Activated naive CD8-positive, alpha-beta T cell treated with anti-CD3 and anti-CD28 coated beads, Interleukin-2, amount 50 U/mL, for 16 hours (primary cell): ENCODE measurements around the gene RAPGEF4.
"Not testable (repeated sequence)": the region's sequence is repeated elsewhere in the genome, so short reads cannot be mapped to it uniquely, and the experiment has no call there.

Source experiments
- DNase-seq: peaks from one replicate; pipeline ENCODE4 v3.0.0-alpha.2; 2020; ENCODE audit warnings: low read depth, low spot score

Gene RAPGEF4

DNA sequence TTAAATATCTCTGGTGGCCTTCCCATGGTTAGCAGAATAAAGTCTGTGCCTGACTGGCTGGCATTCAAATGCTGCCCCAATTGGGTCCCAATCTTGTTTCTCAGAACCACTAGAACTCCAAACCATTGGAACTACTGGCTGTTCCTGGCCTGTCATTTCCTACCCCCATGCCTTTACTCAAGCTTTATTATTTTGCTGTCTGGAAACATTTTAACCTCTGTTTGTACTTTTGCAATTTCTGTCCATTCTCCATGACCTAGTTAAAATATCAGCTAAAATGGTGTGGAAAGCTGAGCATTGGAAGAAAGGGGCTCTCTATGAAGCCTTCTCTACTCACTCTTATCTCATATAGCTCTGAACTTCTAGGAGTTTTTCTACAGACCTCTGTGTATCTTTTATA lies 38.7 kb downstream of the RAPGEF4 start:
- no peak for DNase-seq

DNA sequence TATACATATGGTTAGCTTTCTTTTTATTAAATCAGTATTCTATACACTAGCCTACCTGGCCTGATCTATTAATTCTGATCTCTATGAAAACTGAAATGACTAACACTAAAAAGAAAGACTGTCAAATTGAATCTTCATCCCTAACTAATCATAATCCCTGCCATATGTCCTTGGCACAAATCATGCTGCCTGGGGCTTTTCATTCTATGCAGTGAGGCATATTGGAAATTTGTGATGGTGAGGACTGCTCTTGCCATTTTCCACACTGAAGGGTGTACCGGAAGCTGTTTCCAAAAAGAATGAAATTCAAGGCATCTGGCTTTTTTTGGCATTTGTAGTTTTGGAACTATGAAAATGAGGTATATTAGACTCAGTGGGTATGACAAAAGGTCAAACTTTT lies 39.7 kb downstream of the RAPGEF4 start:
- no peak for DNase-seq

DNA sequence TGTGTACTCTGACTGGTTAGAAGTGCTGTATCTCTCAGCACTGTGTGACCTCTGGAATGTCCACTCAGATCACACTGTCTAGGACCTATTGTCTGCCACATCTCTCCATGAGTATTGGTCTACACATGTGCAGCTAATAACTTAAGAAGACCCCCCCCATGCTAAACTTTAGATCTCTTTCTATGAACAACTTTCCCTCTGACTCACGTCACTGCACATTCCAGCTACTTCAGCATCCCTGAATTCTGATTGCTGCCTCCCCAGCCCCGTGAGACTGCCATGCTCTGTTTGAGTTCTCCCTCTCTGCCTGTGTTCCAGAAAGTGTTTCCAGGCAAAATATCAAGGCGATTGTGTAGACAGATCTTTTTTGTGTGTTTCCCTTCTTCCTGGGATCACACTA lies 41.8 kb downstream of the RAPGEF4 start:
- no peak for DNase-seq

DNA sequence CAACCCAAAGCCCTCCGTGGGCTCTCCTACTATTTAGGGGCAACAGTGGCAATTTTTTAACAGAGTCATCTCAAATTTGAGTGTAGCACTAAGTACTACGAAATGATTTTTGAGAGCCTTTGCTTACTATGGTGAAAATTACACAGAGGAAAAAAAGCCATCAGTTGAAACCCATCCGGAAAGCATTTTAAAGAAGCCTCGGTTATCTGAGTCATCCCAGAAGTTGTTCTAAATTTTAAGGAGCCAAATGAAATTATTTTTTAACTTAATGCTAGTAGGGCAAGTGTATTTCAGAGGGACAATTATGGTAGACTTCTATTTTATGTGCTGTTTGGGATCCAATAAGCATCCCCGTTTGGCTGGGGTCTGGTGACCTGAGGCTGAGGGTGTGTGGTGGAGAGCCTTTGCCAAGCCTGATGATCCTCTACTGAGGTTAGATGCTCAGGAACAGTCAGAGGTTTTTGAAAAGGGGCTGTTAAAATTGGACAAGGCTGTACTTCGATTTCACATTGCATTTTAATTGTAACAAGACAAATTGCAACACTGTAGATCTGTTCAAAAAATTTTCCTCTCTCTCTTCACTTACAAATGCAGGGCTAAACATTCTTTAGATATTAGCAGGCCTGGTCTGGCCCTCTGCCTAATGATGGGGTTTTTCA lies 47.0 kb downstream of the RAPGEF4 start:
- DNase-seq, result no peak

DNA sequence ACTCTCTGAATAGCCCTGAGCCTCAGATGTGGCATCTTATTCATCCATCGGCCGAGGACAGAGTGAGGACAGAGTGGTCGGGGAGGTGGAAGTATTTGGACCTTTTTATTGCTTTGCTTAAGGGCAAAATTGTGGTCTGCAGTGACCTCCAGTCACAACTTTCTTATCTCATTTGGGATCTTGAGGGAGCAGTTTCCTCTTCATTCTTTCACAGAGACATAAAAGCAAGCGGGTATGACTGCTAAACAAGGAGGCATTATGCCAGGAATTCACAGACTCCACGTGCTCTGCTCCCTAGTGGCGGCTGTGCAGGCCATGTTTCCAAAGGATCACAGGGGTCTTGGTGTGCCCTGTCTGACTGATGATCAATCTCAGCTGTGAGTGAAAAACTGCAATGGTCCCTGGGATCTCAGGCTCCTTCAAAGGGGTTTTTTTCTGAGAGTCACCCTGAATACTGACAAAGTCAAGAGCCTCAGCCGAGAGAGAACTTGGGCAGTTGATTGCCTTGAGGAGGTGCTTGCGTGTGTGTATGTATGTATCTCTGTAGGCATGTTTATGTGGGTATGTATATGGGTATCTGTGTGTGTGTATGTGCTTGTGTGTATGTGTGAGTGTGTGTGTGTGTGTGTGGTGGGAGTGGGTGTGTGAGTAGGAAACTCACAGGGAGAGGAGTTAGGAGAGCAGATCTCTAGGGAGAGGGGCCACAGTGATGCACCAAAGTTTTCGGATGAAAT lies 47.7 kb downstream of the RAPGEF4 start:
- no peak for DNase-seq

DNA sequence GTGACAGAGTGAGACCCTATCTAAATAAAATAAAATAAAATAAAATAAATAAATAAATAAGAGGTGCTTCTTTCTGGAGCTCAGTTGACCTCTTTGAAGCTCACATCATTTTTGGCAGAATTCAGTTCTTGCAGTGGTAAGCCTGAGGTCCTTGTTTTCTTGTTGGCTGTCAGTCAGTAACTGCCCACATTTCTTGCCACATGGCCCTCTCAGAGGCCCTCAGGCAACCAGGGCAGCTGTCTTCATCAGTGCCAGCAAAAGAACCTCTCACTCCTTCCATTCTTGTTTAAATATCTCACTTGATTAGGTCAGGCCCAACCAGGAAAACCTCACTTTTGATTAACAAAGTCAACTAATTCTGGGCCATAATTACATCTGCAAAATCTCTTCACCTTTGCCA lies 53.2 kb downstream of the RAPGEF4 start:
- DNase-seq, result no peak

DNA sequence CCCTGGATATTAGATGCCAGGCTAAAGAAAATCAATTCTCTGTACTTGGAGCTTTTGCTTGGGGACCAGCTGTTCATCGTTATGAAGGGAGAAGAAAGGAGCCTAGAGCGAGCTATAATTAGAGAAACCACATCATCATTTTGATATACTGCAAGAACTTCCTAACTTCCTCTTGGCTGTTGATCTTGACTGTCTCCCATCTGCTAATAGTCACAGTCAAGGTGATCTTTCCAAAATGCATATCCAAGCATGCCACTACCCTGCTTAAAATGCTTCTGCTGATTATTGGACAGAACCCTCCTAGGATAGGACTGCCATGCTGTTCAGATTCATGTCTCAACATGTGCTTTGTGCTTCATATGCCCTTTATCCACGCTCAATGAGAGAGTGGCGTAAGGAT lies 54.8 kb downstream of the RAPGEF4 start:
- DNase-seq, result no peak

DNA sequence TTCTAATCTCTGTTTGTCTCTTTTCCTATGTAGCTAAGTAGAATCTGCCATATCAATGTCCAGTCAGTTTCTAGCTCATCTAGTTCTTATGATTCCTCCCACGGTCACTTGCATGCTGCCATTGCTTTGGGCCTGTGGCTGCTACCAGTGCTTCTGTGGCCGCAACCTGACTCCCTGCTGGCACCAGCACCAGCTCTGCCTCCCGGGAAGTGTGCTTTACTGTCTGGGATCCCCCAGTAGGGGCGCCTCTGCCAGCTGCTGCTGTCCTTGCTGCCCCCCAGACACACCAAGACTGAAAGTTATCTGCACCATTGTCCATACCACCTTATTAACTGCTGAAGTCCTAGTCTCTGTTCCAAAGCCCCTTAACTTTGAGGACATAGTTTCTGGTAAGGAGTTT lies 56.3 kb downstream of the RAPGEF4 start:
- DNase-seq, result no peak

DNA sequence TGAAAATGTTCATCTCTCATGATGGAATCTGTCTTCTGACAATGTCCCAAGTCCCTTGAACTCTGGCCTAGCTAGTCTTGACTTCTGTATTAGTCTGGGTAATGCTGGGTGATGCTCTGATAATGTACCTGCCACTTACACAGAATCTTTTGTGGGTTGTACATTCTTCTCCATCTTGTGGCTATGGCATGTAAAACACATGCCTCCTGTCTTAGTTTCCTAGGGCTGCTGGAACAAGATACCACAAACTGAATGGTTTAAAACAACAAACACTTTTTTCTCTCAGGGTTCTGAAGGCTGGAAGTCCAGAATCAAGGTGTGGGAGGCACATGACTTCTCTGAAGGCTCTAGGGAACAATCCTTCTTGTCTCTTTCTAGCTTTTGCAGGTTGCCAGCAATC lies 57.1 kb downstream of the RAPGEF4 start:
- DNase-seq, result no peak

DNA sequence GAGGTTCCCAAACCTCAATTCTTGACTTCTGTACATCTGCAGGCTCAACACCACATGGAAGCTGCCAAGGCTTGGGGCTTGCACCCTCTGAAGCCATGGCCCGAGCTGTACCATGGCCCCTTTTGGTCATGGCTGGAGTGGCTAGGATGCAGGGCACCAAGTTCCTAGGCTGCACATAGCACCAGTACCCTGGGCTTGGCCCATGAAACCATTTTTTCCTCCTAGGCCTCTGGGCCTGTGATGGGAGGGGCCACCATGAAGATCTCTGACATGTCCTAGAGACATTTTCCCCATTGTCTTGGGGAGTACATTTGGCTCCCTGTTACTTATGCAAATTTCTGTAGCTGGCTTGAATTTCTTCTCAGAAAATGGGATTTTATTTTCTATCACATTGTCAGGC lies 67.7 kb downstream of the RAPGEF4 start:
- DNase-seq, result not testable (repeated sequence)

DNA sequence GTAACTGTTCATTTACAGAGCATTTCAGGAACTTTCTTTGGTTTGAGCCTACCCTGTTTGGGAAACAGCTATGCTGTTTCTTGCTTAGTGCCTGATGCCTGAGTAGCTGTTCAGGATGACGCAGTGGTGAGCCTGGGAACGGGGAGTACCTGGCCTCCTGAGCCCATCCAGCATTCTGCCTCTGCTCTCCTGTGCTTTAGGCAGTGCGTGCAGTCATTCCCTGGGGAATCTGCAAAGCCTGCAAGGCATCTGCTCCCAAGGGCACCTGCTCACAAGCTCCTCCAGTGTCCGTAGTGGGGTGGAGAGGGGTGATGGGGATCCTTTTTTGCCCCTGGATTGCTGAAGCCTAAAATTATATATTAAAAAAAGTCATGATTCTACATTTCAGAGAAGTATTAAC lies 68.8 kb downstream of the RAPGEF4 start:
- DNase-seq, result no peak

DNA sequence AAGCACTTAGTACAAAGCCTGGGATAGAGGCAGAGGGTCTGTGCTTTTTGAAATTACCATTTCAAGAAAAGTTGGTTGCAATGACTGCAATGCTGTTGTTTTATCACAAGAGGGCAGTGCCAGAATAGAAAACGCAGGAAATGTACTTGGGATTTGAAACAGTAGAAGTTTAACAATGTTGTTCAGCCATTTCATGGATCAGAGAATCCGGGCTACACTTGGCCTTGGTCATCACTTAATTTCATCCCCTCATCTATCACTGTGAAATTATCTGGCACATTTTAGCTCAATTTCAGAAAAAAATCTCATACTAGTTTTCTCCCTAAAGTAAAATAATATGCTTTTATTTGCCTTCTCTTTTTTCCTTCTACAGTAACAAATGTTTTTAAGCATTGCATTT lies 70.8 kb downstream of the RAPGEF4 start:
- no peak for DNase-seq

DNA sequence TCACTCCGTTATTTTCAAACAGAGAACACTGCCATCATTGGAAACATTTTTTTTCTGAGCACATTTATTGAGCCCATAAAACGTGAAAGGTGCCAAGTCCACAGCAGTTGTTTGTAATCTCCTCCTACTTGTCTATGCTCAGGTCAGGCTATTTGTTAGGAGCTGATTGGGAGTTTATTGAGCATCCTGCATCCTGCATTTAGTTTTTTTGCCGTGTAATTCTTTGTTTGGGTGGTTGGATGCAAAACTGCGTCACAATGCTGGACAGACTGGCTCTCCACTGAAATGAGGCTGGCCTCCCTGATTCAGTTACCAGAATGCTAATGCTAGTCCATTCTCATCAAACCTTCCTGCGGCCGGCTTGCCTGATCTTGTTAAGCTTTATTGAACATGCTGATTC lies 71.4 kb downstream of the RAPGEF4 start:
- no peak for DNase-seq

DNA sequence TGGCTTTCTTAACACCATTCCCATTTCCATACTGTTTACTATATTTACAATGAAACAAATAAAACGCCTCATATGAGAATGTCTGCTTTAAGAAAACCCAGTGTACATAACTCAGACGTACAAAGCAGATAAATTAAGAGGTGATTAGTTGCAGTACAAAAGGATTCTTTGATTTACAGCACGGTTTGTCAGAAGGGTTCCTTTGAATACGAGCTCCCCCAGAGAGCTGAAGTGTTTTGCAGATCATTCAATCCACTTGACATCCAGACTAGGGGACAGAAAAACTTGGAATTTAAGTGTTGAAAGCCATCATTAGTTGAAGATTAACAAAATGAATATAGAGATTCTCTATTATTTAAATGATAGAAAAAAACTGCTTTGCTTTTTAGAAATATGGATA lies 72.5 kb downstream of the RAPGEF4 start:
- no peak for DNase-seq

DNA sequence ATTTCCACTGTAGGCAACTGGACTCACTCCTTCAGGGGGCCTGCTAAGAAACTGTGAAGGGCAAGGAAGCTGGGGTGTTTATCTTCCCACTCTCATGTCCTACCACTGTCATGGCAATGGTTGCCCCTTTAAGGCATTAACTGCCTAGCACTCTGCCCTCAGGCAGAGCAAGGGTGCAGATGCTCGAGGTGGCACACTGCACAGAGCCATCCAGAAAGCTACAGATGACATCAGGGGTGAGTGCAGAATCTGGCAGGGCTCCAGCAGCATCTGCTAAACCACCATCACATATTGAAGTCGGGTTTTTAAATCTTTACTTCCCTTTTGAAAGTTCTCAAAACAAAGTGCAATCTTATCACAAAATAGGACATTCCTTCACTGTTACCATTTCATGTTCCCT lies 75.4 kb downstream of the RAPGEF4 start:
- DNase-seq, result no peak

DNA sequence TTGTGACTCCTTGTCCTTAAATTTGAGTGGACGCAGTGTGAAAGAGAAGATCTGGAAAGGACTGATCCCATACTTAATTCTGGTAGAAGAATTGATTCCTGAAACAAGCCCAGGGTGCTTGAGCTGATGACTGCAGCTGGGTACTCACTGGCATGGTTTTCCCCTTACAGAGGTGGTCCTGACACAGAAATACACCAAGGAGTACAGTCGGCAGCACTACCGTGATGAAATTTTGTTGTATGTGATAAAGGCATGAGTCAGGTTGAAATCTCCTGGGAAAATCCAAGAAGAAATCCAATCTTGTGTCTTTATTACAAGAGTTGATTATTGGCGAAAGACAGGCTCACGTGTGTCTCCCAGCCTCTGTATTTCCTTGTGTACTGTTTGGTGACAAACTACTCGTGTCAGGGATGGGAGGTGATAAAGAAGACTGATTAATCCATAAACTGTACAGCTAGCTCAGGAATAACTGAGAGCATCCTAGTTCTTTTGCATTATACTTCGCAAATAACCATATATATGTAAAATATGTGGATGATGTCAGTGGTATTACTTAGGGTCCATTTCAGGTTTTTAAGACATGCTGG lies 76.6 kb downstream of the RAPGEF4 start:
- DNase-seq, result no peak

DNA sequence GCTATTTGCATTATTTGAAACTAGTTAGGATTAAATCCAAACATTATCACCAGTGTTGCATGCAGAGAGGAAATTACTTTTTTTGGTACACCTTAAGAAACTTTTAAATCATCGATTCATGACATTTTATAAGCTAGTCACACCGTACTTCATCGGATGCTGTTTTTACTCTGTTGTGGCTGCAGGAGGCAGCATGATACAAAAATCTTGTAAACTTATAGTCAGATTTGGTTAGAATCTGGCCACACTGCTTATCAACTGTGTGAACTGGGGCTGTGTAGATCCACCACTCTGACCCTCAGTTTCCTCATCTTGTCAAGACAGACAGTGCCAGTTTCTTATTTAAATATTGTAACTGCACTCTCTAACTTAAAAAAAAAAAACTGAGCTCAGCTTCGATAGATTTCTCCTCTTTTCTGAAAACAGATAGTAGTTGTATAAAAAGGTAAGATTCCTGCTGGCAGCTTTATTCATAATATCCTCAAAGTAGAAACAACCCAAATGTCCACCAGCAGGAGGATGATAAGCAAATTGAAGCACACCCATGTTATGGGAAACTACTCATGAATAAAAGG lies 77.8 kb downstream of the RAPGEF4 start:
- no peak for DNase-seq

DNA sequence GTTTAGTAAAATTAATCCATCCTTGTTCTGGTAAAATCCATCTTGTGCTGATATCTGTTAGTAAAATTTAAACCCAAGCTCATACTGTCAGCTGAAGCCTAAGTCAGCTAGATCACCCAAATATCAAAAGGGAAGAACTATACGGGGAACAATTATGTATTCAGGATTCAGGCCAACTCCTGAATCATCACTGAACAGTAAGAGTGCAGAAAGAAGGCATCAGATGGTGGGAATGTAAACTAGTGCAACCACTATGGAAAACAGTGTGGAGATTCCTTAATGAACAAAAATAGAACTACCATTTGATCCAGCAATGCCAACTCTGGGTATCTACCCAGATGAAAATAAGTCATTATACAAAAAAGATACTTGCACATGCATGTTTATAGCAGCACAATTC lies 81.8 kb downstream of the RAPGEF4 start:
- DNase-seq, result no peak

DNA sequence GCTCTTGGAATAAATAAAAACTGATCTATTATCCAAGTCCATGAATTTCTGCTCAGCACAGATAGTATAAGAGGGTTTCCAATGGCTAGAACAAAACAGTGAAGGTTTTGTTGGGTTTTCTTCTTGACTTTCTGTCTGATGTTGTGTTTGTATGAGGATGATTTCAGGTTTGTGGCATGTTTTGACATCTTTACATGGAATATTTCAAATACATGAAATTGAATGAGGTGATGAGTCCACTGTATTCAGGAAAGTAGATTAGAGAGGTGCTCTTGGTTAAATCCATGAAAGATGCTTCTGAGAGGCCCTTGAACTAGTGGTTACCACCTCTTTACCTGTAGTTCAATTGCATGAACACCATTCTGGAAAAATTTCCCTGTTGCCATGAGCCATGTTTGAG lies 84.3 kb downstream of the RAPGEF4 start:
- no peak for DNase-seq

DNA sequence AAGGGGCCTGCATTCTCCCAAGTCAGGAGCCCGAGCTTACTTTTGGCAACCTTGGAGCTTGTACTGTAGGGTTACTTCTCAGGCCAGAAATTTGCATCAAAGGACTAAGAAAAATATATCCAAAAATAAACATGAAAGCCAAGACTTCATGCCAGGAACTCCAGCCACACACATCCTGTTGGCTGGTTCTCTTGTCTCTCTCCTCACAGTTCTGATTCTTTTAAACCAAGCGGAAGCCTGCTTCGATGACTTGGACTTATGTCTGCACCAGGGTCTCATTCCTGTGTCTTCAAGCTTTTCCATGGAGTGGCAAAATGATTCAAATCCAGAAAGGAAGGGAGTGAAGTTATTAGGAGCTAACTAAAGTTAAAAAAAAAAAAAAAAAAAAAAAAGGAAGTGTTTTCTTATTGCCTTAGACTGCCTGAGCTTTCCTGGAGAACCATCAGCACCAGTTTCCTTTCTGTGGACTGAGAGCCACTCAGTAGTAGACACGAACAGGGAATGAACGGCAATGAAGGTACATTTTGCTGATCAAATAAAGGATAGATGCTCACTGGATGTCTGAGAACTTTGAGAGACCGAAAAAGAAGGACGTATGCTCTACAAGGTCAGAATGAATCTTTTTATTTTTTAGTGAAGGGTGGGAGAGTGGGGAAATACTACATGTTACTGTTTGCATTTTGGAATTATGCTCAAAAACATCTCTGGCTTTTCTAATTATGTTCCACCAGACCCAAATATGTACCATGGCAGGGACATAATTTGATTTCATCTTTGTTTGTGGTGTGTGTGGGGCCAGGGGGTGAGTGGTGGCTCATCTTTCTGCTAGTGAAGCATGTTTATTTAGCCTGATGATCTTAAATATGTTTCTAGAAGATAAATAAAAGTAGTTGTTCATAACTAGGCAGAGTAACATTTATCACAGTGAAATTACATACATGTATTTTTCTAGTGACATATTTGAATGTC lies 86.0 kb downstream of the RAPGEF4 start:
- no peak for DNase-seq

DNA sequence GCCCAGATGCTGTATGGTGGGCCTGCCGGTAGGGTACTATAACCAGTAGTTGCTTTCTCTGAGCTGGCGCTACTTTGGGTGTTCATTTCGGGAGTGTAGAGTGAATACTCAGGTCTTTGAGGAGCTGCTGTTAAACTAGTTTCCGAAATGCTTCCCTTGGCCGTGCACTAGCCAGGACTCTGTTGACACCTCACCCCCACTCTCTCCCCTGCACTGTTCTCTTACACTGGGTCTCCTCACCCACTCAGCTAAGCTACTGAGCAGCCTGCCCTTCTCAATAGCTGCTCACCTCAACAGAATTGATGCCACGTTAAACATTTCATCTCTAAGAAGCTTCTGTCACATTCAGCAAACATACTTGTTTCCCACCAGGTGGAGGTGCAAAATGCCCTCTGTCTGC lies 86.9 kb downstream of the RAPGEF4 start:
- DNase-seq, result no peak
